IPS-20b (cell line): ENCODE measurements around the gene PIR.
A peak's percentile ranks its signal among the peaks of the same experiment; 100 is the strongest.

Experiments used
- H3K27ac ChIP-seq: one replicate; pipeline ENCODE4 v1.5.1; 2013; ENCODE audit warnings: low read length
- H3K27me3 ChIP-seq: 2 replicates; pipeline ENCODE4 v1.6.1; 2013; ENCODE audit warnings: mild to moderate bottlenecking, low read length, inconsistent platforms; ENCODE audit not compliant: insufficient read depth
- H3K36me3 ChIP-seq: 2 replicates; pipeline ENCODE4 v1.6.1; 2013; ENCODE audit warnings: low read depth, mild to moderate bottlenecking, inconsistent platforms, low read length, moderate library complexity; ENCODE audit not compliant: insufficient read depth
- H3K4me1 ChIP-seq: 2 replicates; pipeline ENCODE4 v1.6.1; 2013; ENCODE audit warnings: mild to moderate bottlenecking, control low read depth, inconsistent platforms, low read length, moderate library complexity; ENCODE audit not compliant: insufficient read depth
- H3K4me3 ChIP-seq: 2 replicates; pipeline ENCODE4 v1.5.1; 2013; ENCODE audit warnings: mild to moderate bottlenecking, low read length, inconsistent platforms
- H3K9ac ChIP-seq: 2 replicates; pipeline ENCODE4 v1.6.1; 2013; ENCODE audit warnings: low read depth, mild to moderate bottlenecking, inconsistent platforms, low read length, moderate library complexity
- H3K9me3 ChIP-seq: 2 replicates; pipeline ENCODE4 v1.6.1; 2013; ENCODE audit warnings: mild to moderate bottlenecking, low read depth, low read length, inconsistent platforms; ENCODE audit not compliant: insufficient read depth

Gene PIR

DNA sequence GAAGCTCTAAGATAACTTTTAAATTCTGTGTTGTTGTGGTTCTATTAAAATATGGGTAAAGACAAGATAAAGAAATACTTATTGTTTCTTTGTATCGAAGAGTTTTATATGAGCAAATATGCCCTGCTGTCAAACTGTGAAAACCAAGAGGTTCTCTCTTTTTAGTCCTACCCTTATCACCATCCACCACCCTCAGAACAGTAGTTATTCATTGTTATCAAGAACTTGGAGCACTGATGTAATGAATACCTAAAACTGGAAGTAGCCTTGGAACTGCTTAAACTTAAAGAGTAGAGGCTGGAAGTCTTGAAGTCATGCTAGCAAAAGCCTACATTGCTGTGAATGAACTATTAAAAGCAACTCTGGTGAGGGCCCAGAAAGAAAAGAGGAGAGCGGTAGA lies 9.2 kb downstream of the PIR start:
- no peak overlapping the region for H3K4me3 ChIP-seq
- H3K27ac ChIP-seq, result no peak overlapping the region
- H3K4me1 ChIP-seq, result no peaks in the 10 kb centered on the region
- no peak overlapping the region for H3K9ac ChIP-seq
- no peaks in the 10 kb centered on the region; the same call in 1 of the 2 replicates for H3K36me3 ChIP-seq
- no peaks in the 10 kb centered on the region for H3K9me3 ChIP-seq
- H3K27me3 ChIP-seq, result no peaks in the 10 kb centered on the region

DNA sequence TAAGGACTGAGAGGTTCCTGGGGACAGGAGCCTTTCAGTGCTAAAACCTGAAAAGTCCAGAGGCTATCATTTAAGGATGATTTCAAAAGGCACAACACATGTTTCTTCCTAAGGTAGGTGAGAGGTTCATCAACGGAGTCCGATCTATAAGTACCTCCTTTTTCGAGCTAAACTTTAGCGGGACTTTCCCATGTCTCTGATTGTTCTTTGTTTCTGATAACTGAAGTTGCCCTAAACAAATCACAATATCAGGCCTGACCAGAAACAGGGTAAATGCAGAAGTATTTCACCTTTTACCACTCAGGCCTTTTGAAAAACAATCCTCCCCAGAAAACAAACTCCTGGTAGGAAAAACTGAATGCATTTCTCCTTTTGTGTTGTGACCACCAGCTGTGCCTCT lies 17.6 kb downstream of the PIR start:
- H3K4me3 ChIP-seq, result peak overlapping the region; percentile 25; the same call in 1 of the 2 replicates
- H3K9me3 ChIP-seq, result no peaks in the 10 kb centered on the region
- peaks cover 11% of the 10 kb centered on the region; the same call in 1 of the 2 replicates for H3K4me1 ChIP-seq
- H3K36me3 ChIP-seq, result no peaks in the 10 kb centered on the region; the same call in 1 of the 2 replicates
- peak overlapping the region; percentile 57; the same call in 1 of the 2 replicates for H3K9ac ChIP-seq
- H3K27me3 ChIP-seq, result no peaks in the 10 kb centered on the region
- no peak overlapping the region for H3K27ac ChIP-seq

DNA sequence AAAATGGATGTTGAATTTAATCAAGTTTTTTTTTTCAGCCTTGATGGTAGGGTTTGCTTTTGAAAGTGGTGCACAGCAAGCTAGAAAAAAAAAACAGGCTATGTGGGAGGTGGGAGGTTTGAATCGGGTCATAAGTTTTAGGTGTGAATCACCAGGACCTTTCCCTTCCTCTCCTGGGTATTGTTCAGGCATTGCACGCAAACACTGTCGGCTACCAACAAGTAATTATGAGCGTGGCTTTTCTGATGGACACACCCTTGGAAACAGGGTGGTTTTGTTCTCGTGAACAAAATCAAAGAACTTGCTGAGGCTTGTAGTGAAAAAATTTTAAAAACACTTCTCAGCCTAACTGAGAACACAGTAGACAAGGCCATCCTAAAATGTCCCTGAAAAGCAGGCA lies 18.1 kb downstream of the PIR start:
- no peaks in the 10 kb centered on the region; the same call in 1 of the 2 replicates for H3K36me3 ChIP-seq
- H3K4me1 ChIP-seq, result peaks cover 11% of the 10 kb centered on the region; the same call in 1 of the 2 replicates
- no peak overlapping the region for H3K27ac ChIP-seq
- peak overlapping the region; percentile 25; the same call in 1 of the 2 replicates for H3K4me3 ChIP-seq
- H3K9me3 ChIP-seq, result no peaks in the 10 kb centered on the region
- no peaks in the 10 kb centered on the region for H3K27me3 ChIP-seq
- peak overlapping the region; percentile 57; the same call in 1 of the 2 replicates for H3K9ac ChIP-seq

DNA sequence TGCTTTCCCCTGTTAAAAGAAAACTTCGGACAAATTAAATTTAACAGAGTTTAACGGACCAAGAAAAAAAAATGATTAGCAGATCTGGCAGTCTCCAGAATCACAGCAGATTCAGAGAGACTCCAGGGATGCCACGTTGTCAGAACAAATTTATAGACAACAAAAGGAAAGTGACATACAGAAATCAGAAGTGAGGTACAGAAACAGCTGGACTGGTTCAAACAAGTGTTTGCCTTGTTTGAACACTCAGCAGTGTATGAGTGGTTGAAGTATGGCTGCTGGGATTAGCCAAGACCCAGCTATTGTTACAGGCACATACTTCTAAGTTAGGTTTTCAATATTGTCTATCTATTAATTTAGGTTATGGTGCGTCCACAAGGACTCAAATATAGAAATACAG lies 19.1 kb downstream of the PIR start:
- no peak overlapping the region for H3K27ac ChIP-seq
- no peaks in the 10 kb centered on the region for H3K27me3 ChIP-seq
- no peak overlapping the region for H3K9ac ChIP-seq
- H3K9me3 ChIP-seq, result no peaks in the 10 kb centered on the region
- H3K4me1 ChIP-seq, result peaks cover 11% of the 10 kb centered on the region; the same call in 1 of the 2 replicates
- H3K36me3 ChIP-seq, result no peaks in the 10 kb centered on the region; the same call in 1 of the 2 replicates
- H3K4me3 ChIP-seq, result no peak overlapping the region

DNA sequence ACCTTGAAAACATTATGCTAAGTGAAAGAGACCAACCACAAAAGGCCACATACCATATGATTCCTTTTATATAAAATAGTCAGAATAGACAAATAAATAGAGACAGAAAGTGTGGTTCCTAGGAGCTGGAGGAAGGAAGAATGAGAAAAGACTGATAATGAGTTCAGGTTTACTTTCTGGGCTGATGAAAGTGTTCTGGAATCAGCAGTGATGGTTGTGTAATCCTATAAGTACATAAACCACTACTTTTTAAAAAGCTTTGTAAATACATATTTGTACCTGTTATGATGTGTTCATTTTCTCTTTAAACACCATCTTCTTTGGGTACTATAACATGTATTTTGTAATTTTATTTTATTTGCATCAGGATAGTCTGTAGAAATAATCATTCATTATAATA lies 20.6 kb downstream of the PIR start:
- Histone ChIP-seq H3K4me3 (no peak overlapping the region), H3K9me3 (no peaks in the 10 kb centered on the region), H3K27ac (no peak overlapping the region), H3K27me3 (no peaks in the 10 kb centered on the region), H3K9ac (no peak overlapping the region), H3K36me3 (no peaks in the 10 kb centered on the region), H3K4me1 (peaks cover 11% of the 10 kb centered on the region; the same call in 1 of the 2 replicates)

DNA sequence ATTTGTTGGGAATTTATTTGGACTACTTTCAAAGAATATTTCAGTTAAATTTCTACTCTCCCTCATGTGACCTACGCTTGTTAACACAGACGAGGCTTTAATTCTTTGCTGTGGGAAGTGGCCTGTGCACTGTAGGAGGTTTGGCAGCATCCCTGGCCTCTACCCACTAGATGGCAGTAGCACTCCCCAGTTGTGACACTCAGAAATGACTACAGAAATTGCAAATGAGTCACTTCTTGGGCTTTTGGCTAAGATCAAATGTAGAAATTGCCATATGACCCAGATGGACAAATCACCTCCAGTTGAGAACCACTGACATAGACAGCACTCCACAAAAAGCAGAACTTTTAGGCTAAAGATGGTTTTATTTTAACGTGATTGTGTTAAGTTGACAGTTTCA lies 22.1 kb downstream of the PIR start:
- Histone ChIP-seq H3K4me3 (no peak overlapping the region), H3K9me3 (no peaks in the 10 kb centered on the region), H3K4me1 (peaks cover 11% of the 10 kb centered on the region; the same call in 1 of the 2 replicates), H3K27me3 (no peaks in the 10 kb centered on the region), H3K27ac (no peak overlapping the region), H3K36me3 (no peaks in the 10 kb centered on the region), H3K9ac (no peak overlapping the region)

DNA sequence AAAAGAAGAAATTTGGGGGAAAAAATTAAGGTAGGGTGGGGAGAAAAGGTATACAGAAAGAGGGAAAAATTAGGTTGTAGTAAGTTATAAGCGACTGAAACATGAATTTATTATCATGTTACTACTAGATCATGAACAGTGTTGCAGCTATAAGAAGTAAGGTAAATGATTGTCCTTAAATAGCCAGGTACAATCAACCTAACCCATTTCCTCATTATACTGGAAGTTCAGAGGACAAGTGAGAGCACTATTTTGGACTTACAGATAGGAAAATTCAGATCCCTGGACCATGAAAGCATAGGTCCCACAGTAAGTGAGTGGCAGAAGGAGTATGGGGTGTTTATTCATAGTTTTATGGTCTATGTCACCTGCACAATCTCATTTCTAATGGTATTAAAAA lies 23.5 kb downstream of the PIR start:
- H3K27ac ChIP-seq, result no peak overlapping the region
- no peaks in the 10 kb centered on the region for H3K9me3 ChIP-seq
- H3K4me1 ChIP-seq, result peaks cover 4% of the 10 kb centered on the region; the same call in 1 of the 2 replicates
- H3K36me3 ChIP-seq, result no peaks in the 10 kb centered on the region
- H3K27me3 ChIP-seq, result no peaks in the 10 kb centered on the region
- no peak overlapping the region for H3K9ac ChIP-seq
- H3K4me3 ChIP-seq, result no peak overlapping the region

DNA sequence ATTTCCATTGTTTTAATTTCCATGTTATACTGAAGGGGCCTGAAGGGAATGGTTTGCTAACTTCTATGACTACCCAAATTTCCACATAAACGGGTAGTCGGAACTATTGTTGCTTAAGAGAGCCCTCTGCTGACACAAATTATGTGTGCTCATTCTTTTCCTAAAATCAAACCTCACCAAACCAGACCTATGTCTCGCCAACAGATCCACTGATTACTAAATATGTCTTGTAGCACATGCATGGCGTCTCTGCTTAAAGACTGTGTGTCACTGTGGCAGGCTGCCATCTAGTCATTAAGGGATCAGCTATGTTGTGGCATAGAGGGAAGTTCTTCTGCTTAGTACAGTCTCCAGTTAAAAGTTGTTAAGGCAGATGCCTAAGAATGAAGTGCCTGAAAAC lies 25.1 kb downstream of the PIR start:
- Histone ChIP-seq H3K9me3 (no peaks in the 10 kb centered on the region), H3K4me1 (peaks cover 7% of the 10 kb centered on the region; the same call in 1 of the 2 replicates), H3K27ac (no peak overlapping the region), H3K27me3 (no peaks in the 10 kb centered on the region), H3K9ac (no peak overlapping the region), H3K36me3 (no peaks in the 10 kb centered on the region), H3K4me3 (no peak overlapping the region)

DNA sequence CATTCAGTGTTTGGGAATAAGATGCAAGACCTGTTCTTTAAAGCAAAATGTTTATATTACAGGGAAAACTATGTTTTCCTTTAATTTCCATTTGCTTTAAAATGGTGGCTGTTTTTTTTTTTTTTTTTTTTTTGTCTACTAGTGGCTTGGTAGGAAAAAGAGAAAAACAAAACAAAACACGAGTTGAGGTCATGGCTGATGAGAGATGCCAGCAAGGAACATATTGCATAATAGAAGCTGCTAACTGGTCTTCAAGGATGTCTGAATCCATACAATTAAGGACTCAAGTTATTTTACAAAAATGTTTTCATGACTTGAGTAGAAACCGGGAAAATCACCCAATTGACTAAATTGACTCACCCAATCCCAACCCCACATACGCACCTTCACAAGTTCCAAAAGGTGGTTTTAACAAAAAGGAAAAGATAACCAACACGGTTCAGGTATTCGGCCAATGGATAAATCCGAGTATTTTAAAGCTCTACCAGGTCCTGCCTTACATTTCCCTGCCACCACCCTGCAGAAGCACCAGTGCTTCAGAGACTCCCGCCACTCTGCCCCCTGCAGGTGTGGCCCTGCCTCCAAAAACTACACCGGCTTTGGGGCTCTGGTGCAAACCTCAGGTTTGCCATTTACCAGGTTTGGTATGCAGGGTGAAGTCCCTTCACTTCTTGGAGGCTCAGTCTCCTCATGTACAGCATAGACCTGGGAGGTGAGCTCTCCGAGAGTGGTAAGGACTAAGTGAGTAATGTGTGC lies 27.1 kb downstream of the PIR start:
- Histone ChIP-seq H3K4me3 (no peak overlapping the region), H3K27ac (no peak overlapping the region), H3K9me3 (no peaks in the 10 kb centered on the region), H3K9ac (no peak overlapping the region), H3K36me3 (no peaks in the 10 kb centered on the region), H3K27me3 (no peaks in the 10 kb centered on the region), H3K4me1 (peaks cover 7% of the 10 kb centered on the region; the same call in 1 of the 2 replicates)

DNA sequence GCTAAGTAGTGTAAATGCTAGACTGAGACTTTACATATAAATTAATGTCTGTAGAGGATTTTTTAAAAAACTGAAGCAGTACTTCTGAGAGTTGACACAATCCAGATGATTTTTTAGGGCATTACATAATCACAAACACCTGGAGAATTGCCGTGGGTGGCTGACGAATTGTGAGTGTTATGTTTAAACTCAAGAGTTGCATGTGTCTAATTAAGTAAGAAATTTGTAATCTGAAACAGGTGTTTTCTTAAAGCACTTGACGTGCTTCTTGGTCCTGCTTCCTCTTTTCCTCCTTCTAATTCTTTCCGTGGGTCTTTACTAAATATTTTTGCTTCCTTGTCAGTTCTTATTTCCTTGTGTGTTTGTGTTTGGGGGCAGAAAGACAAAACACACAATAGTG lies 27.8 kb downstream of the PIR start:
- no peaks in the 10 kb centered on the region for H3K9me3 ChIP-seq
- H3K4me3 ChIP-seq, result no peak overlapping the region
- no peaks in the 10 kb centered on the region for H3K36me3 ChIP-seq
- H3K27me3 ChIP-seq, result no peaks in the 10 kb centered on the region
- no peak overlapping the region for H3K27ac ChIP-seq
- peaks cover 7% of the 10 kb centered on the region; the same call in 1 of the 2 replicates for H3K4me1 ChIP-seq
- no peak overlapping the region for H3K9ac ChIP-seq

DNA sequence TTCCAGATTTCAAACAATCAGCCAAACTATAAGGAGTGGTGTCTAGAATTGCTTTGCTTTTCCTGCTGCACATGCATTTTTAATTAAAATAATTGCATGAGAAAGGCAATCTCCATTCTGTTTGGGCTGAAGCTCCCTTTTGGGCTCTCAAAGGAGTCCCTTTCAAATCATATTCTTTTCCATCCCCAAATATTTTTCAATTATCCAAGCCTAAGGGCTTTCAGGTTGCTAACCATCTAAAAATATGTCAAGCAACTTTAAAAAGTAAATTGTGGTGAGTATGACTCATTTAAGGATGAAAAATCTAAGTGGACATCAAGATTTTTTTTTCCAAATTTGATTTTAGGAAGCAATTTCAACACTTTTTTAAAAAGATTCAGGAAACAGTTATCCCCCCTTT lies 28.4 kb downstream of the PIR start:
- H3K4me1 ChIP-seq, result peaks cover 7% of the 10 kb centered on the region; the same call in 1 of the 2 replicates
- H3K27me3 ChIP-seq, result no peaks in the 10 kb centered on the region
- H3K27ac ChIP-seq, result no peak overlapping the region

DNA sequence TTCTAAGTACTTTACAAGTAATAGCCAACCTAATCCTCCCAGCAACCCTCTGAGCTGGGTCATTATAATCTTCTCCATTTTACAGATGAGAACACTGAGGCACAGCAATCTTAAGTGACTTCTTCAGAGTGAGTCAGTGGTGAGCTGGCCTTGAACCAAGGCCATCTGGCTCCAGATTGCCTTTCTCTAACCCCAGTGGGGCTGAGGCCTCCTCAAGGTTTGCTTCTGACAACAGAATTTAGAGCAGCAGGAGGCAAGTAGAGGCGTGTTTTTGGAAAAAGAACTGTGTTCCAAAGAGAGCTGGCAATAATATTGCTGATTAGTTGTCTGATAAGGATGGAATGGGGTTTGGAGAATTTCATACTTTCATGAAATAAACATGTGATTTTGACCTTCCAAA lies 41.2 kb downstream of the PIR start:
- H3K9me3 ChIP-seq, result no peaks in the 10 kb centered on the region
- H3K4me3 ChIP-seq, result no peak overlapping the region
- H3K36me3 ChIP-seq, result peaks cover 12% of the 10 kb centered on the region; the same call in 1 of the 2 replicates
- no peak overlapping the region for H3K27ac ChIP-seq
- no peak overlapping the region for H3K9ac ChIP-seq
- no peaks in the 10 kb centered on the region for H3K4me1 ChIP-seq
- no peaks in the 10 kb centered on the region for H3K27me3 ChIP-seq

More for the DNA sequence above, 28.4 kb downstream of the PIR start:
- H3K4me3 ChIP-seq, result no peak overlapping the region
- H3K36me3 ChIP-seq, result no peaks in the 10 kb centered on the region
- H3K9me3 ChIP-seq, result no peaks in the 10 kb centered on the region
- no peak overlapping the region for H3K9ac ChIP-seq
